OCI-LY1 (cell line): ENCODE measurements around the gene RELL1.

ENCODE experiments used
- H2AFZ ChIP-seq: fragments of 200-600 bp; sonication (generic), shearing (Covaris generic); 2 replicates; pipeline ENCODE4 v1.6.0; 2014; ENCODE audit warnings: antibody characterized with exemption, mild to moderate bottlenecking, low read length
- H3F3A ChIP-seq: fragments of 200-600 bp; sonication (generic), shearing (Covaris generic); 2 replicates; pipeline ENCODE4 v1.6.0; 2014; ENCODE audit warnings: mild to moderate bottlenecking, antibody characterized with exemption, low read length, moderate library complexity; ENCODE audit not compliant: insufficient read depth
- H3K27ac ChIP-seq: fragments of 200-600 bp; sonication (generic); 2 replicates; pipeline ENCODE4 v1.5.1; 2014; ENCODE audit warnings: low read length, mixed run types, mild to moderate bottlenecking, low read depth; ENCODE audit not compliant: poor library complexity, severe bottlenecking
- H3K27me3 ChIP-seq: fragments of 200-600 bp; sonication (generic); 2 replicates; pipeline ENCODE4 v1.6.0; 2014; ENCODE audit warnings: antibody characterized with exemption, mild to moderate bottlenecking, low read length, moderate library complexity; ENCODE audit not compliant: insufficient read depth
- H3K36me3 ChIP-seq: fragments of 200-600 bp; sonication (generic); 2 replicates; pipeline ENCODE4 v1.6.1; 2014; ENCODE audit warnings: mild to moderate bottlenecking, antibody characterized with exemption, low read length, moderate library complexity, mixed read lengths; ENCODE audit not compliant: insufficient read depth
- H3K4me1 ChIP-seq: fragments of 200-600 bp; sonication (generic); 2 replicates; pipeline ENCODE4 v1.5.1; 2014; ENCODE audit warnings: mild to moderate bottlenecking, low read length, moderate library complexity; ENCODE audit not compliant: insufficient read depth, severe bottlenecking
- H3K4me2 ChIP-seq: fragments of 200-600 bp; sonication (generic), shearing (Covaris generic); 2 replicates; pipeline ENCODE4 v1.6.1; 2014; ENCODE audit warnings: low read length
- H3K4me3 ChIP-seq: fragments of 200-600 bp; sonication (generic); 2 replicates; pipeline ENCODE4 v1.5.1; 2014; ENCODE audit warnings: low read length, low read depth, mild to moderate bottlenecking, mixed read lengths; ENCODE audit not compliant: poor library complexity, severe bottlenecking
- H3K79me2 ChIP-seq: fragments of 200-600 bp; shearing (Covaris generic); 2 replicates; pipeline ENCODE4 v1.6.1; 2016; ENCODE audit warnings: mixed run types, low read length, mixed read lengths; ENCODE audit not compliant: insufficient read depth
- H3K9ac ChIP-seq: fragments of 200-600 bp; sonication (generic), shearing (Covaris generic); 2 replicates; pipeline ENCODE4 v1.6.1; 2014; ENCODE audit warnings: mild to moderate bottlenecking, low read length, mixed read lengths
- H3K9me2 ChIP-seq: fragments of 200-600 bp; sonication (generic), shearing (Covaris generic); 2 replicates; pipeline ENCODE4 v1.6.1; 2014; ENCODE audit warnings: low read depth, mild to moderate bottlenecking, low read length, mixed read lengths
- H3K9me3 ChIP-seq: fragments of 200-600 bp; shearing (Covaris generic); 2 replicates; pipeline ENCODE4 v1.6.1; 2014; ENCODE audit warnings: low read length, mixed read lengths
- H4K20me1 ChIP-seq: fragments of 200-600 bp; sonication (generic), shearing (Covaris generic); 2 replicates; pipeline ENCODE4 v1.6.0; 2016; ENCODE audit warnings: mild to moderate bottlenecking, low read length; ENCODE audit not compliant: insufficient read depth
- EZH2 ChIP-seq: fragments of 200-600 bp; sonication (generic), shearing (Covaris generic); IDR thresholded peaks from 2 replicates; pipeline ENCODE4 v1.8.0; 2017; ENCODE audit warnings: borderline replicate concordance, mixed run types, mild to moderate bottlenecking, antibody characterized with exemption, low read length, moderate library complexity, mixed read lengths
- TF ChIP-seq, protein P1 (sequence below): fragments of 200-600 bp; sonication (generic), shearing (Covaris generic); IDR thresholded peaks from 2 replicates; pipeline ENCODE4 v1.5.1; 2017; ENCODE audit warnings: mild to moderate bottlenecking, antibody characterized with exemption, low read length, moderate library complexity, mixed read lengths

RELL1 gene

DNA sequence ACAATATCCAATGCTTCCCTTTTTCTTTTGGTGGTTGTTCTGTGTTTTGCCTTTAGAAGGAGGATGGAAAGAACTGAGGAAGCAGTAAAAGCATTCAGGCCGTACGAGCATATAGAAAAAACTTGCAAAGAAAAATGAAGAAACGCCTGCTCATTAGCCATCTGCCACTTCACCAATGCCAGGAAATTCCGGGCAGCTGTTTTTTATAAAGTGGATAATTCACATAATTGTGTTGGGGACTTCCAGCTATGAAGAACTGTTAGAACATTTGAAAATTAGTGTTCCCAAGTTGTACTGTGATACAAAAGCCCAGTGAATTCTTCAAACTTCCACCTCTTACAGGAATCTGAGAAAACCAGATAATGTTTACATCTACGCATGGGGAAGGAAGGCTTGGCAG is 11.7 kb downstream of the RELL1 start:
- peaks cover 35% of the 10 kb centered on the region for H3K79me2 ChIP-seq
- no peaks in the 10 kb centered on the region for H3K9me3 ChIP-seq
- H3K9ac ChIP-seq, result no peak overlapping the region
- H3K27ac ChIP-seq, result peak overlapping the region; percentile 91
- H4K20me1 ChIP-seq, result no peaks in the 10 kb centered on the region
- 0 out of 2 replicates have a peak, but pooled peaks cover 3% of the 10 kb centered on the region for H3K36me3 ChIP-seq
- H3K4me3 ChIP-seq, result no peak overlapping the region
- TF ChIP-seq, protein P1, sequence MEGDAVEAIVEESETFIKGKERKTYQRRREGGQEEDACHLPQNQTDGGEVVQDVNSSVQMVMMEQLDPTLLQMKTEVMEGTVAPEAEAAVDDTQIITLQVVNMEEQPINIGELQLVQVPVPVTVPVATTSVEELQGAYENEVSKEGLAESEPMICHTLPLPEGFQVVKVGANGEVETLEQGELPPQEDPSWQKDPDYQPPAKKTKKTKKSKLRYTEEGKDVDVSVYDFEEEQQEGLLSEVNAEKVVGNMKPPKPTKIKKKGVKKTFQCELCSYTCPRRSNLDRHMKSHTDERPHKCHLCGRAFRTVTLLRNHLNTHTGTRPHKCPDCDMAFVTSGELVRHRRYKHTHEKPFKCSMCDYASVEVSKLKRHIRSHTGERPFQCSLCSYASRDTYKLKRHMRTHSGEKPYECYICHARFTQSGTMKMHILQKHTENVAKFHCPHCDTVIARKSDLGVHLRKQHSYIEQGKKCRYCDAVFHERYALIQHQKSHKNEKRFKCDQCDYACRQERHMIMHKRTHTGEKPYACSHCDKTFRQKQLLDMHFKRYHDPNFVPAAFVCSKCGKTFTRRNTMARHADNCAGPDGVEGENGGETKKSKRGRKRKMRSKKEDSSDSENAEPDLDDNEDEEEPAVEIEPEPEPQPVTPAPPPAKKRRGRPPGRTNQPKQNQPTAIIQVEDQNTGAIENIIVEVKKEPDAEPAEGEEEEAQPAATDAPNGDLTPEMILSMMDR, result no peak
- no peak for TF ChIP-seq EZH2
- H3K27me3 ChIP-seq, result no peaks in the 10 kb centered on the region
- no peak overlapping the region for H3K4me2 ChIP-seq
- no peaks in the 10 kb centered on the region for H3K9me2 ChIP-seq
- peaks cover 59% of the 10 kb centered on the region for H3K4me1 ChIP-seq
- H3F3A ChIP-seq, result no peaks in the 10 kb centered on the region
- H2AFZ ChIP-seq, result no peak overlapping the region

DNA sequence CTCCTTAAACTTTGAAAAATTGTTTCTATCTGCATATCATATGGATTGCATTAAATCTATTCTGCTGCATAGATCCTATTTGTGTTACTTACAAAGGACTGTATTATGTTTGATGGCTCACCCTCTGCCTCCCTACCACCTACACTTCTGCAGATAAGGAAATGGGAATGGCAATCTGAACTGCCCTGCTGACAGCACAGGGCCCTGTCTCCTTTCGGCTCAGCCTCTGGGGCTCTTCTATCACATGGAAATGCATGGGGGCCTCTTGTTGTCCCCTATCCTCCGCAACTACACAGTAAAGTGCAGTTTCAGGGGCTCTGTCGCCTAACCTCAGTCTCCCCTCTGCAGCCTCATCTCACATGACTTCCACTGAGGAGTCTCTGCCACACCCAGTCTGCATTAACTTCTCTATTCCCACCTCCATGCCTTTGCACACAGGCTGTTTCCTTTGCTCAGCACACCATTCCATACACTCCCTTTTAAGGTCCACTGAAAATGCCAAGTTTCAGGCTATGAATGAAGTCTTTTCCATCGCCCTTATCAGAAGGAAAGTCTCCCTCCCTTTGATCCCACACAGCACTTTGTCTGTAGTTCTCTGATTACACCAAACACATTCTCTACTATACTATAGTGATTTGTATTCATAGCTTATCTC is 12.5 kb downstream of the RELL1 start:
- no peak overlapping the region for H3K4me3 ChIP-seq
- H3K36me3 ChIP-seq, result 0 out of 2 replicates have a peak, but pooled peaks cover 3% of the 10 kb centered on the region
- H3K27me3 ChIP-seq, result no peaks in the 10 kb centered on the region

DNA sequence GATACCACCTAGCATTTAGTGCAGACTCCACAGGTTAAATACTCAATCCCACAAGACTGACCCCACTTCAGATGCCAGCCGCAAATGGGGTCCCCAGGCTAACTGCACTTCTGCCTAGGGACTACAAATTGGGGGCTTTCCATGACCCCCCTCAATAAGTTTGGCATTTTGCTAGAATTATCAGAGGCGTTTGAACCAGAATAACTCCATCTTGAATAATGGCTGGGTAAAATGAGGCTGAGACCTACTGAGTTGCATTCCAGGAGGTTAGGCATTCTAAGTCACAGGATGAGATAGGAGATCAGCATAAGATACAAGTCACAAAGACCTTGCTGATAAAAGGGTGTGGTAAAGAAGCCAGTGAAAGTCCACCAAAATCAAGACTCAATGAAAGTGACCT is 15.1 kb downstream of the RELL1 start:
- Histone ChIP-seq H3K9ac (no peak overlapping the region), H3K4me3 (no peak overlapping the region), H3K79me2 (peaks cover 21% of the 10 kb centered on the region; the same call in 1 of the 2 replicates), H3K4me1 (peaks cover 26% of the 10 kb centered on the region), H3K9me2 (no peaks in the 10 kb centered on the region), H2AFZ (no peak overlapping the region), H3K9me3 (no peaks in the 10 kb centered on the region), H3K27ac (no peak overlapping the region), H3K27me3 (no peaks in the 10 kb centered on the region), H3F3A (no peaks in the 10 kb centered on the region), H4K20me1 (no peaks in the 10 kb centered on the region), H3K4me2 (no peak overlapping the region), H3K36me3 (0 out of 2 replicates have a peak, but pooled peaks cover 3% of the 10 kb centered on the region)
- TF ChIP-seq, protein P1, result no peak
- TF ChIP-seq EZH2, result no peak

More for the DNA sequence above, 12.5 kb downstream of the RELL1 start:
- Histone ChIP-seq H3K9me2 (no peaks in the 10 kb centered on the region), H3K4me1 (peaks cover 51% of the 10 kb centered on the region), H3K4me2 (no peak overlapping the region), H3K9ac (no peak overlapping the region), H3F3A (no peaks in the 10 kb centered on the region), H3K79me2 (peaks cover 27% of the 10 kb centered on the region), H4K20me1 (no peaks in the 10 kb centered on the region), H3K9me3 (no peaks in the 10 kb centered on the region), H3K27ac (peak overlapping the region; percentile 91), H2AFZ (no peak overlapping the region)
- TF ChIP-seq, protein P1, result no peak
- TF ChIP-seq EZH2, result no peak
